ENCODE data around the gene PTK7.

PTK7 gene

DNA sequence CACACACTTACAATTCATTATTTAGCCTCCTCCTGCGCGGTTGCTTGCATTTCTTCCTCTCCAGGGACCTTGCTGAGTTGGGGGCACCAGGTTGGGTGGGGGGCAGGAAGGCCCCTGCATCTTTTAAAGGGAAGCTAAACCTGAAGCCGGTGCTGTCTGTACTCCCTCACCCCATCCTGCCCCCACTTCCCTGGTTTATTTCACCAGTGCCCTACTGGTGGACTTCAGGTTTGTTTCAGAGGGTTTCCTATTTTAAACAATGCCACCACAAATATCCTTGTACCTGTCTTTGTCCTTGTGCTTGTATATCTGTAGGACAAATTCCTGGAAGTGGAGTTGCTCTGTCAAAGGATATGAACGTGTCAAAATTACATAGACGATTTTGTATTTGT, 21.0 kb downstream of the PTK7 start:
- TF ChIP-seq, protein P1, sequence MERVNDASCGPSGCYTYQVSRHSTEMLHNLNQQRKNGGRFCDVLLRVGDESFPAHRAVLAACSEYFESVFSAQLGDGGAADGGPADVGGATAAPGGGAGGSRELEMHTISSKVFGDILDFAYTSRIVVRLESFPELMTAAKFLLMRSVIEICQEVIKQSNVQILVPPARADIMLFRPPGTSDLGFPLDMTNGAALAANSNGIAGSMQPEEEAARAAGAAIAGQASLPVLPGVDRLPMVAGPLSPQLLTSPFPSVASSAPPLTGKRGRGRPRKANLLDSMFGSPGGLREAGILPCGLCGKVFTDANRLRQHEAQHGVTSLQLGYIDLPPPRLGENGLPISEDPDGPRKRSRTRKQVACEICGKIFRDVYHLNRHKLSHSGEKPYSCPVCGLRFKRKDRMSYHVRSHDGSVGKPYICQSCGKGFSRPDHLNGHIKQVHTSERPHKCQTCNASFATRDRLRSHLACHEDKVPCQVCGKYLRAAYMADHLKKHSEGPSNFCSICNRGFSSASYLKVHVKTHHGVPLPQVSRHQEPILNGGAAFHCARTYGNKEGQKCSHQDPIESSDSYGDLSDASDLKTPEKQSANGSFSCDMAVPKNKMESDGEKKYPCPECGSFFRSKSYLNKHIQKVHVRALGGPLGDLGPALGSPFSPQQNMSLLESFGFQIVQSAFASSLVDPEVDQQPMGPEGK (CRISPR knock-in tag; IDR thresholded peaks at IDR 0.05; ENCODE audit: borderline replicate concordance): 0 out of 2 replicates have a peak, but pooled peaks have one; percentile 32
- TF ChIP-seq SNAI2 (CRISPR knock-in tag; IDR thresholded peaks at IDR 0.05): no peak
- ATAC-seq: peak; percentile 41

- TF ChIP-seq ZNF70 (CRISPR knock-in tag; IDR thresholded peaks at IDR 0.05) (no peak), ZC3H10 (CRISPR knock-in tag; IDR thresholded peaks at IDR 0.05) (no peak), POU6F1 (CRISPR knock-in tag; IDR thresholded peaks at IDR 0.05; ENCODE audit: borderline replicate concordance, low read depth) (no peak), ZNF8 (CRISPR knock-in tag; IDR thresholded peaks at IDR 0.05) (no peak), ARNTL (CRISPR knock-in tag; IDR thresholded peaks at IDR 0.05; ENCODE audit: borderline replicate concordance, low read depth) (no peak), CSRNP3 (CRISPR knock-in tag; IDR thresholded peaks at IDR 0.05) (no peak), CSDC2 (CRISPR knock-in tag; IDR thresholded peaks at IDR 0.05) (no peak), ZNF565 (CRISPR knock-in tag; conservative IDR thresholded peaks at IDR 0.05; ENCODE audit: low read depth) (no peak), ISL1 (CRISPR knock-in tag; IDR thresholded peaks at IDR 0.05) (no peak), TCF4 (CRISPR knock-in tag; IDR thresholded peaks at IDR 0.05; ENCODE audit: borderline replicate concordance) (no peak), RARB (CRISPR knock-in tag; IDR thresholded peaks at IDR 0.05) (no peak), ESRRG (CRISPR knock-in tag; IDR thresholded peaks at IDR 0.05) (no peak), CREB5 (CRISPR knock-in tag; IDR thresholded peaks at IDR 0.05; ENCODE audit: low read depth) (no peak), SNAI2 (CRISPR knock-in tag; IDR thresholded peaks at IDR 0.05) (no peak), PPARA (CRISPR knock-in tag; IDR thresholded peaks at IDR 0.05; ENCODE audit: borderline replicate concordance) (no peak), GLIS3 (CRISPR knock-in tag; IDR thresholded peaks at IDR 0.05) (no peak)
- TF ChIP-seq, protein P1 (CRISPR knock-in tag; IDR thresholded peaks at IDR 0.05; ENCODE audit: borderline replicate concordance): no peak
- ATAC-seq: no peak
Observed at GRCh38 chr6:43097502-43097901, 21.4 kb downstream of the PTK7 start.

- ATAC-seq: no peak
- TF ChIP-seq TSHZ2 (CRISPR knock-in tag; IDR thresholded peaks at IDR 0.05) (no peak), POU6F1 (CRISPR knock-in tag; IDR thresholded peaks at IDR 0.05; ENCODE audit: borderline replicate concordance, low read depth) (no peak), GLIS3 (CRISPR knock-in tag; IDR thresholded peaks at IDR 0.05) (no peak), ZNF70 (CRISPR knock-in tag; IDR thresholded peaks at IDR 0.05) (no peak), CSRNP3 (CRISPR knock-in tag; IDR thresholded peaks at IDR 0.05) (no peak), PPARA (CRISPR knock-in tag; IDR thresholded peaks at IDR 0.05; ENCODE audit: borderline replicate concordance) (no peak), ZFP3 (CRISPR knock-in tag; IDR thresholded peaks at IDR 0.05) (no peak), OSR1 (CRISPR knock-in tag; IDR thresholded peaks at IDR 0.05) (no peak), ESRRG (CRISPR knock-in tag; IDR thresholded peaks at IDR 0.05) (no peak), ZFP30 (CRISPR knock-in tag; IDR thresholded peaks at IDR 0.05) (no peak), TCF4 (CRISPR knock-in tag; IDR thresholded peaks at IDR 0.05; ENCODE audit: borderline replicate concordance) (no peak), ZNF565 (CRISPR knock-in tag; conservative IDR thresholded peaks at IDR 0.05; ENCODE audit: low read depth) (no peak)
- TF ChIP-seq, protein P1 (CRISPR knock-in tag; IDR thresholded peaks at IDR 0.05; ENCODE audit: borderline replicate concordance): no peak
Observed at GRCh38 chr6:43101497-43101896, 25.4 kb downstream of the PTK7 start.

Measured in SK-N-SH treated with all-trans-retinoic acid at 6 μM for 48 hours (cell line).